ENCODE data around the gene SMCO4.

DNA sequence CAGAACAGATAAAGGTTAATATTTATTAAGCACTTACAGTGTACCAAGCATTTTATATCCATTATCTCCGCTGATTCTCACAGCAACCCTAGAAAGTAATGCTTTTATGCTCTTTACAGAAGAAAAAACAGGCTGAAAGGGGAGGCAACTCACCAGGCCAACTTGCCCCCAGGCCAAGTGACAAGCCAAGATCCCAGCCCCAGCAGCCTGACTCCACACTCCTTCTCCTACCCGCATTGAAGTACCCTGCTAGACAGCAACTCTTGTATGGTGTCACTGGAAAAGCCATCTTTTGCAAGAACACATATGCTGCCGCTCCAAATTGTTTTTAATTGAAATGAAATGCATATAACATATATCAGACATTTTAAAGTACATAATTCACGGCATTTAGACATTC is 25.6 kb downstream of the SMCO4 start:
- TF ChIP-seq POLR2A (IDR thresholded peaks at IDR 0.05; ENCODE audit: low read length), result no peak
- TF ChIP-seq GATA1 (IDR thresholded peaks at IDR 0.05; ENCODE audit: low read depth, low read length), result no peak

Measured in erythroblast (primary cell).